MM.1S (cell line): ENCODE results near the gene AEBP1.

Experiments used
- DNase-seq: peaks from one replicate; pipeline ENCODE4 v3.0.0-alpha.2; 2015
- H2AFZ ChIP-seq: fragments of 300-600 bp; sonication (generic); 2 replicates; pipeline ENCODE4 v1.6.0; 2016; ENCODE audit warnings: antibody characterized with exemption, low read length
- H3F3A ChIP-seq: fragments of 300-600 bp; sonication (generic); 2 replicates; pipeline ENCODE4 v1.6.1; 2016; ENCODE audit warnings: mild to moderate bottlenecking, antibody characterized with exemption, low read length, moderate library complexity, mixed read lengths; ENCODE audit not compliant: insufficient read depth
- H3K27ac ChIP-seq: fragments of 300-600 bp; sonication (generic); 2 replicates; pipeline ENCODE4 v1.5.1; 2016; ENCODE audit warnings: mild to moderate bottlenecking, low read length
- H3K27me3 ChIP-seq: fragments of 300-600 bp; sonication (generic); replicated peaks from 2 replicates; pipeline ENCODE4 v1.6.0; 2016; ENCODE audit warnings: low read length; ENCODE audit not compliant: insufficient read depth
- H3K36me3 ChIP-seq: fragments of 300-600 bp; sonication (generic); replicated peaks from 2 replicates; pipeline ENCODE4 v1.6.1; 2016; ENCODE audit warnings: mild to moderate bottlenecking, low read length, mixed read lengths; ENCODE audit not compliant: insufficient read depth
- H3K4me1 ChIP-seq: fragments of 300-600 bp; sonication (generic); 2 replicates; pipeline ENCODE4 v1.6.1; 2016; ENCODE audit warnings: low read length, mixed read lengths
- H3K4me2 ChIP-seq: fragments of 300-600 bp; sonication (generic); 2 replicates; pipeline ENCODE4 v1.6.0; 2016; ENCODE audit warnings: low read depth, low read length
- H3K4me3 ChIP-seq: fragments of 300-600 bp; sonication (generic); 2 replicates; pipeline ENCODE4 v1.5.1; 2016; ENCODE audit warnings: low read length, mixed read lengths
- H3K79me2 ChIP-seq: fragments of 300-600 bp; sonication (generic); 2 replicates; pipeline ENCODE4 v1.6.1; 2016; ENCODE audit warnings: mixed run types, low read length, mixed read lengths
- H3K9ac ChIP-seq: fragments of 300-600 bp; sonication (generic); 2 replicates; pipeline ENCODE4 v1.6.1; 2016; ENCODE audit warnings: low read length, mixed read lengths
- H3K9me2 ChIP-seq: fragments of 300-600 bp; sonication (generic); replicated peaks from 2 replicates; pipeline ENCODE4 v1.6.1; 2016; ENCODE audit warnings: mild to moderate bottlenecking, low read length, mixed read lengths; ENCODE audit not compliant: insufficient read depth
- H3K9me3 ChIP-seq: fragments of 300-600 bp; sonication (generic); replicated peaks from 2 replicates; pipeline ENCODE4 v1.6.1; 2016; ENCODE audit warnings: mild to moderate bottlenecking, low read length, mixed read lengths; ENCODE audit not compliant: insufficient read depth
- H4K20me1 ChIP-seq: fragments of 300-600 bp; sonication (generic); 2 replicates; pipeline ENCODE4 v1.6.1; 2016; ENCODE audit warnings: mild to moderate bottlenecking, low read length, moderate library complexity, mixed read lengths; ENCODE audit not compliant: insufficient read depth
- CTCF ChIP-seq: fragments of 300-600 bp; sonication (generic); IDR thresholded peaks from 2 replicates; pipeline ENCODE4 v1.5.1; 2016; ENCODE audit warnings: antibody characterized with exemption, low read length, mixed read lengths
- EZH2 ChIP-seq: fragments of 300-600 bp; sonication (generic); optimal IDR thresholded peaks from 2 replicates; pipeline ENCODE3; 2017; ENCODE audit warnings: low read depth, mild to moderate bottlenecking, antibody characterized with exemption, low read length, mixed read lengths
- EZH2phosphoT487 ChIP-seq: fragments of 300-600 bp; sonication (generic); IDR thresholded peaks from 2 replicates; pipeline ENCODE4 v1.6.1; 2018; ENCODE audit warnings: antibody characterized with exemption, low read length

The AEBP1 gene

GRCh38 chr7:44078521-44078920 is 25.6 kb upstream of the AEBP1 start:
- H3K36me3 ChIP-seq: no peaks in the 10 kb centered on the region
- no peak for DNase-seq

GRCh38 chr7:44079331-44080021 is 24.7 kb upstream of the AEBP1 start:
- Histone ChIP-seq H3K4me2 (no peak overlapping the region), H4K20me1 (no peaks in the 10 kb centered on the region), H2AFZ (no peak overlapping the region), H3K4me3 (no peak overlapping the region), H3K4me1 (no peaks in the 10 kb centered on the region), H3K9me2 (no peaks in the 10 kb centered on the region), H3K36me3 (no peaks in the 10 kb centered on the region), H3F3A (peaks cover 9% of the 10 kb centered on the region), H3K79me2 (peaks cover 9% of the 10 kb centered on the region; the same call in 1 of the 2 replicates), H3K9me3 (no peaks in the 10 kb centered on the region), H3K27ac (no peak overlapping the region), H3K9ac (no peak overlapping the region), H3K27me3 (0 out of 2 replicates have a peak, but pooled peaks cover 4% of the 10 kb centered on the region)
- no peak for DNase-seq
- no peak for TF ChIP-seq EZH2
- TF ChIP-seq EZH2phosphoT487: no peak
- TF ChIP-seq CTCF: no peak

More at GRCh38 chr7:44078521-44078920, 25.6 kb upstream of the AEBP1 start:
- H2AFZ ChIP-seq: no peak overlapping the region
- H3K4me3 ChIP-seq: no peak overlapping the region
- TF ChIP-seq EZH2: no peak
- TF ChIP-seq EZH2phosphoT487: no peak
- TF ChIP-seq CTCF: no peak
- no peak overlapping the region for H3K27ac ChIP-seq
- H3K9me2 ChIP-seq: no peaks in the 10 kb centered on the region
- peaks cover 9% of the 10 kb centered on the region for H3F3A ChIP-seq
- 0 out of 2 replicates have a peak, but pooled peaks cover 4% of the 10 kb centered on the region for H3K27me3 ChIP-seq
- H3K9me3 ChIP-seq: no peaks in the 10 kb centered on the region
- H3K9ac ChIP-seq: no peak overlapping the region
- no peak overlapping the region for H3K4me2 ChIP-seq
- no peaks in the 10 kb centered on the region for H4K20me1 ChIP-seq
- peaks cover 9% of the 10 kb centered on the region; the same call in 1 of the 2 replicates for H3K79me2 ChIP-seq
- no peaks in the 10 kb centered on the region for H3K4me1 ChIP-seq

- no peaks in the 10 kb centered on the region for H3K9me3 ChIP-seq
Measured at GRCh38 chr7:44080118-44080517, 24.0 kb upstream of the AEBP1 start.

More at GRCh38 chr7:44080118-44080517, 24.0 kb upstream of the AEBP1 start:
- Histone ChIP-seq H3K4me2 (no peak overlapping the region), H3K36me3 (no peaks in the 10 kb centered on the region), H3K4me1 (no peaks in the 10 kb centered on the region), H3K27me3 (0 out of 2 replicates have a peak, but pooled peaks cover 4% of the 10 kb centered on the region), H3K4me3 (no peak overlapping the region), H3K9ac (no peak overlapping the region), H4K20me1 (no peaks in the 10 kb centered on the region), H3F3A (peaks cover 9% of the 10 kb centered on the region), H2AFZ (no peak overlapping the region), H3K27ac (no peak overlapping the region), H3K9me2 (no peaks in the 10 kb centered on the region), H3K79me2 (peaks cover 9% of the 10 kb centered on the region; the same call in 1 of the 2 replicates)
- no peak for DNase-seq
- TF ChIP-seq CTCF (no peak), EZH2 (no peak), EZH2phosphoT487 (no peak)
